ENCODE data around the gene SNORC. TPM values are rescaled to one million over a fixed set of nuclear protein-coding genes. Genes with fewer than 3 reads are reported as not detected.

The SNORC gene
- total RNA-seq, 4 donors from 2014 or later: 0.54 to 11.6 (median 2.2) TPM; not detected in 1

- 33% methylated on average over 13 to 18 of the region's 23 CpGs for WGBS, 2 donors (ENCODE audit: low coverage in 1 of 2)
- no peak for TF ChIP-seq EP300 (IDR thresholded peaks at IDR 0.05)
- Histone ChIP-seq H3K4me1 (no peaks in the 10 kb centered on the region), H3K4me3 (no peak overlapping the region), H3K27me3 (peaks cover 81% of the 10 kb centered on the region), H3K9me3 (no peaks in the 10 kb centered on the region), H3K36me3 (no peaks in the 10 kb centered on the region), H3K27ac (no peak overlapping the region)
- ATAC-seq: no peak
These were observed 21.0 kb downstream of the SNORC start for GRCh38 chr2:232890896-232891601.

GRCh38 chr2:232891621-232892071, 21.6 kb downstream of the SNORC start:
- Histone ChIP-seq H3K9me3 (no peaks in the 10 kb centered on the region), H3K4me3 (no peak overlapping the region), H3K27ac (no peak overlapping the region), H3K27me3 (peaks cover 77% of the 10 kb centered on the region), H3K36me3 (no peaks in the 10 kb centered on the region), H3K4me1 (no peaks in the 10 kb centered on the region)
- ATAC-seq: no peak
- TF ChIP-seq EP300 (IDR thresholded peaks at IDR 0.05): no peak
- WGBS, 2 donors (ENCODE audit: low coverage in 1 of 2): 62% methylated on average over 7 of the region's 11 CpGs; no CpG with 5 or more reads in 1 of the 2 donors

DNA sequence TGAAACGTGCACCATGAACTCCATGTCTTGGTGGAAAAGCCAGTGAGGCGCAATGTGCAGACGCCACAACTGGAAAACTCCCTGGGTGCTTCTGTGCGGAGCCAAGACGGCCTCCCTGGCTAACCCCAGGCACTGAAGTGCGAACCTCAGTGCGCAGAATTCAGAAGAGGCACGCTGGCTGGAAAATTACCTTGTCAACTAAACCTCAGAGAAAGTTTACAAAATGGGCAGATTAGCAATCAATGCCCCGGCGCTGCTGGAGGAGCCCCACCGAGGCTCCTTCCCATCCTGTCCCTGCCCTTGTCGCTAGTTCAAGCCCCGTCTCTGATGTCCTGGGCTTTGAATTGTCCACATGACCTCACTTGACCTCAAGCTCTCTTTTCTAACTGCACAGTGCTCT, 22.2 kb downstream of the SNORC start:
- TF ChIP-seq POLR2AphosphoS5 (IDR thresholded peaks at IDR 0.05): no peak
- no peak for TF ChIP-seq POLR2A (IDR thresholded peaks at IDR 0.05)
- TF ChIP-seq, protein P1, sequence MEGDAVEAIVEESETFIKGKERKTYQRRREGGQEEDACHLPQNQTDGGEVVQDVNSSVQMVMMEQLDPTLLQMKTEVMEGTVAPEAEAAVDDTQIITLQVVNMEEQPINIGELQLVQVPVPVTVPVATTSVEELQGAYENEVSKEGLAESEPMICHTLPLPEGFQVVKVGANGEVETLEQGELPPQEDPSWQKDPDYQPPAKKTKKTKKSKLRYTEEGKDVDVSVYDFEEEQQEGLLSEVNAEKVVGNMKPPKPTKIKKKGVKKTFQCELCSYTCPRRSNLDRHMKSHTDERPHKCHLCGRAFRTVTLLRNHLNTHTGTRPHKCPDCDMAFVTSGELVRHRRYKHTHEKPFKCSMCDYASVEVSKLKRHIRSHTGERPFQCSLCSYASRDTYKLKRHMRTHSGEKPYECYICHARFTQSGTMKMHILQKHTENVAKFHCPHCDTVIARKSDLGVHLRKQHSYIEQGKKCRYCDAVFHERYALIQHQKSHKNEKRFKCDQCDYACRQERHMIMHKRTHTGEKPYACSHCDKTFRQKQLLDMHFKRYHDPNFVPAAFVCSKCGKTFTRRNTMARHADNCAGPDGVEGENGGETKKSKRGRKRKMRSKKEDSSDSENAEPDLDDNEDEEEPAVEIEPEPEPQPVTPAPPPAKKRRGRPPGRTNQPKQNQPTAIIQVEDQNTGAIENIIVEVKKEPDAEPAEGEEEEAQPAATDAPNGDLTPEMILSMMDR (IDR thresholded peaks at IDR 0.05): no peak
- TF ChIP-seq EP300 (IDR thresholded peaks at IDR 0.05): no peak
- WGBS, 2 donors (ENCODE audit: low coverage in 1 of 2): 83 to 87% methylated on average over 2 to 10 of the region's 13 CpGs
- Histone ChIP-seq H3K4me3 (no peak overlapping the region), H3K4me1 (no peaks in the 10 kb centered on the region), H3K27me3 (peaks cover 71% of the 10 kb centered on the region), H3K36me3 (no peaks in the 10 kb centered on the region), H3K9me3 (no peaks in the 10 kb centered on the region), H3K27ac (no peak overlapping the region)
- ATAC-seq: no peak

- no peaks in the 10 kb centered on the region for H3K9me3 ChIP-seq
- no peaks in the 10 kb centered on the region for H3K4me1 ChIP-seq
- 100% methylated on average over 1 to 3 of the region's 20 CpGs for WGBS, 2 donors (ENCODE audit: low coverage in 1 of 2)
- H3K4me3 ChIP-seq: no peak overlapping the region
- no peaks in the 10 kb centered on the region for H3K36me3 ChIP-seq
- peaks cover 65% of the 10 kb centered on the region for H3K27me3 ChIP-seq
- no peak for ATAC-seq
- TF ChIP-seq POLR2AphosphoS5 (IDR thresholded peaks at IDR 0.05) (no peak), EP300 (IDR thresholded peaks at IDR 0.05) (no peak), POLR2A (IDR thresholded peaks at IDR 0.05) (no peak)
- TF ChIP-seq, protein P1 (IDR thresholded peaks at IDR 0.05): no peak
- no peak overlapping the region for H3K27ac ChIP-seq
These were observed 22.8 kb downstream of the SNORC start for GRCh38 chr2:232892843-232893242.

- Histone ChIP-seq H3K9me3 (no peaks in the 10 kb centered on the region), H3K27ac (no peak overlapping the region), H3K36me3 (no peaks in the 10 kb centered on the region), H3K27me3 (peaks cover 57% of the 10 kb centered on the region), H3K4me3 (no peak overlapping the region), H3K4me1 (no peaks in the 10 kb centered on the region)
- no peak for ATAC-seq
- no peak for TF ChIP-seq POLR2AphosphoS5 (IDR thresholded peaks at IDR 0.05)
- 90 to 93% methylated on average over 2 to 3 of the region's 8 CpGs for WGBS, 2 donors (ENCODE audit: low coverage in 1 of 2)
These were observed 23.8 kb downstream of the SNORC start for GRCh38 chr2:232893834-232894233.

DNA sequence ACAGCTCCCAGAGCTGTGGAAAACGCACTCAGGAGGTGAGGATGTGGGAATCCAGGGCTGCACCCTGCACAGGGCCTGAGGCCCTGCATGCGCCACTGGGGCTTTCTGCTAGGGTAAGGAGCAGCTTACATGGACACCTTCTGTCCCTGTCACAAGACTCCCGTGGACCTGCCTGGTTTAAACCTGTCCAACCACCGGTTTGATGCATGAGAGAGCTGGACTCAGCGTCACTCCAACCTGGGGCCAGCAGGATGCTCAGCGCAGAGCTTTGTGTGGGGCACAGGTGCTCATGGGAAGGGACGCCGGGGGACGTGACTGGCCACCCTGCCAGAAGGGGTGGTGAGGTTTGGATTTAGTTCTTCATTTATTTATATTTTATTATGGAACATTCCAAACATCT, 24.2 kb downstream of the SNORC start:
- TF ChIP-seq POLR2AphosphoS5 (IDR thresholded peaks at IDR 0.05) (no peak), POLR2A (IDR thresholded peaks at IDR 0.05) (no peak), EP300 (IDR thresholded peaks at IDR 0.05) (no peak)
- TF ChIP-seq, protein P1 (IDR thresholded peaks at IDR 0.05): no peak
- Histone ChIP-seq H3K4me3 (no peak overlapping the region), H3K9me3 (no peaks in the 10 kb centered on the region), H3K27me3 (peaks cover 57% of the 10 kb centered on the region), H3K36me3 (no peaks in the 10 kb centered on the region), H3K27ac (no peak overlapping the region), H3K4me1 (no peaks in the 10 kb centered on the region)
- no peak for ATAC-seq
- 95% methylated on average over 5 of the region's 9 CpGs; no CpG with 5 or more reads in 1 of the 2 donors for WGBS, 2 donors (ENCODE audit: low coverage in 1 of 2)
